ENCODE results near the gene TADA1.

- TF ChIP-seq CTCF (IDR thresholded peaks at IDR 0.05), result no peak
- no peak for TF ChIP-seq POLR2A (IDR thresholded peaks at IDR 0.05)
Observed at GRCh38 chr1:166906647-166907046, 30.6 kb upstream of the TADA1 start.

All from right lobe of liver (tissue), 4 donors.